ENCODE measurements around the gene WDR70. TPM values are rescaled to one million over a fixed set of nuclear protein-coding genes. Genes with fewer than 3 reads are reported as not detected.

The WDR70 gene
- total RNA-seq, 1 experiment from 2014 or later: 40.2 TPM

- no peak overlapping the region for H3K4me3 ChIP-seq (ENCODE audit: low read depth, low read length)
- peaks cover 10% of the 10 kb centered on the region for H3K9me3 Mint-ChIP-seq (ENCODE audit: unreplicated experiment)
- no peaks in the 10 kb centered on the region for H3K36me3 ChIP-seq (ENCODE audit: control insufficient read depth, insufficient read depth, low read length)
- DNase-seq: no peak
- TF ChIP-seq CTCF (IDR thresholded peaks at IDR 0.05; ENCODE audit: insufficient read depth in 1 of 2, low read depth in 1 of 2, low read length in 1 of 2, severe bottlenecking in 1 of 2, unreplicated experiment in 1 of 2): no peak
- no peaks in the 10 kb centered on the region for H3K27me3 ChIP-seq (replicated peaks; ENCODE audit: control insufficient read depth, insufficient read depth, low read length)
- H3K27ac Mint-ChIP-seq (ENCODE audit: unreplicated experiment): no peak overlapping the region
- ChIA-PET CTCF (no interaction called here), POLR2A (no interaction called here)
- H3K4me1 Mint-ChIP-seq (ENCODE audit: low read depth, unreplicated experiment): no peaks in the 10 kb centered on the region
- H3K36me3 Mint-ChIP-seq (ENCODE audit: insufficient read depth, unreplicated experiment): peaks cover 5% of the 10 kb centered on the region
- no peaks in the 10 kb centered on the region for H3K9me3 ChIP-seq
- peaks cover 8% of the 10 kb centered on the region; the same call in 1 of the 2 replicates for H3K4me1 ChIP-seq
- H3K27me3 Mint-ChIP-seq (ENCODE audit: insufficient read depth, unreplicated experiment): no peaks in the 10 kb centered on the region
- intact Hi-C loops (cut with micrococcal nuclease; ENCODE audit: unreplicated experiment): no loop called here
- BruUV-seq (replicated peaks): no TSS peak
- H3K4me3 Mint-ChIP-seq (ENCODE audit: unreplicated experiment): no peak overlapping the region
Measured at GRCh38 chr5:37490120-37490810, 111.1 kb downstream of the WDR70 start.

- ChIA-PET POLR2A (no interaction called here), CTCF (no interaction called here)
- no TSS peak for BruUV-seq (replicated peaks)
- no peaks in the 10 kb centered on the region for H3K27me3 ChIP-seq (replicated peaks; ENCODE audit: control insufficient read depth, insufficient read depth, low read length)
- H3K36me3 ChIP-seq (ENCODE audit: control insufficient read depth, insufficient read depth, low read length): no peaks in the 10 kb centered on the region
- no peaks in the 10 kb centered on the region for H3K9me3 ChIP-seq
- H3K4me1 ChIP-seq: peaks cover 8% of the 10 kb centered on the region; the same call in 1 of the 2 replicates
- H3K27me3 Mint-ChIP-seq (ENCODE audit: insufficient read depth, unreplicated experiment): no peaks in the 10 kb centered on the region
- no peaks in the 10 kb centered on the region for H3K4me1 Mint-ChIP-seq (ENCODE audit: low read depth, unreplicated experiment)
- peaks cover 5% of the 10 kb centered on the region for H3K36me3 Mint-ChIP-seq (ENCODE audit: insufficient read depth, unreplicated experiment)
- TF ChIP-seq CTCF (IDR thresholded peaks at IDR 0.05; ENCODE audit: insufficient read depth in 1 of 2, low read depth in 1 of 2, low read length in 1 of 2, severe bottlenecking in 1 of 2, unreplicated experiment in 1 of 2): no peak
- H3K4me3 Mint-ChIP-seq (ENCODE audit: unreplicated experiment): no peak overlapping the region
- DNase-seq: no peak
- intact Hi-C loops (cut with micrococcal nuclease; ENCODE audit: unreplicated experiment): no loop called here
- H3K4me3 ChIP-seq (ENCODE audit: low read depth, low read length): no peak overlapping the region
- no peak overlapping the region for H3K27ac Mint-ChIP-seq (ENCODE audit: unreplicated experiment)
- H3K9me3 Mint-ChIP-seq (ENCODE audit: unreplicated experiment): peaks cover 10% of the 10 kb centered on the region
Measured at GRCh38 chr5:37490931-37491330, 111.8 kb downstream of the WDR70 start.

GRCh38 chr5:37492778-37493555 lies 113.8 kb downstream of the WDR70 start:
- POLR2A ChIA-PET: no interaction called here
- TF ChIP-seq CTCF (IDR thresholded peaks at IDR 0.05; ENCODE audit: insufficient read depth in 1 of 2, low read depth in 1 of 2, low read length in 1 of 2, severe bottlenecking in 1 of 2, unreplicated experiment in 1 of 2): no peak
- no TSS peak for BruUV-seq (replicated peaks)

More at GRCh38 chr5:37492778-37493555, 113.8 kb downstream of the WDR70 start:
- Mint-ChIP-seq H3K4me3 (ENCODE audit: unreplicated experiment) (no peak overlapping the region), H3K9me3 (ENCODE audit: unreplicated experiment) (peaks cover 7% of the 10 kb centered on the region), H3K27ac (ENCODE audit: unreplicated experiment) (no peak overlapping the region), H3K27me3 (ENCODE audit: insufficient read depth, unreplicated experiment) (no peaks in the 10 kb centered on the region), H3K36me3 (ENCODE audit: insufficient read depth, unreplicated experiment) (peaks cover 3% of the 10 kb centered on the region), H3K4me1 (ENCODE audit: low read depth, unreplicated experiment) (no peaks in the 10 kb centered on the region)
- no peak for DNase-seq
- no peaks in the 10 kb centered on the region for H3K27me3 ChIP-seq (replicated peaks; ENCODE audit: control insufficient read depth, insufficient read depth, low read length)
- peaks cover 8% of the 10 kb centered on the region; the same call in 1 of the 2 replicates for H3K4me1 ChIP-seq
- H3K36me3 ChIP-seq (ENCODE audit: control insufficient read depth, insufficient read depth, low read length): no peaks in the 10 kb centered on the region
- intact Hi-C loops (cut with micrococcal nuclease; ENCODE audit: unreplicated experiment): no loop called here
- H3K4me3 ChIP-seq (ENCODE audit: low read depth, low read length): no peak overlapping the region
- no peaks in the 10 kb centered on the region for H3K9me3 ChIP-seq
- CTCF ChIA-PET: interaction anchor here (0.7 kb wide), 1 partner anchor 915 kb away, joined by 5 read pairs; no protein-coding TSS in a partner anchor
